ENCODE results near the gene PAM. TPM values are rescaled to one million over a fixed set of nuclear protein-coding genes. Genes with fewer than 3 reads are reported as not detected.

The PAM gene
- total RNA-seq, 4 donors from 2014 or later, result 73.0 to 181 (median 138) TPM

DNA sequence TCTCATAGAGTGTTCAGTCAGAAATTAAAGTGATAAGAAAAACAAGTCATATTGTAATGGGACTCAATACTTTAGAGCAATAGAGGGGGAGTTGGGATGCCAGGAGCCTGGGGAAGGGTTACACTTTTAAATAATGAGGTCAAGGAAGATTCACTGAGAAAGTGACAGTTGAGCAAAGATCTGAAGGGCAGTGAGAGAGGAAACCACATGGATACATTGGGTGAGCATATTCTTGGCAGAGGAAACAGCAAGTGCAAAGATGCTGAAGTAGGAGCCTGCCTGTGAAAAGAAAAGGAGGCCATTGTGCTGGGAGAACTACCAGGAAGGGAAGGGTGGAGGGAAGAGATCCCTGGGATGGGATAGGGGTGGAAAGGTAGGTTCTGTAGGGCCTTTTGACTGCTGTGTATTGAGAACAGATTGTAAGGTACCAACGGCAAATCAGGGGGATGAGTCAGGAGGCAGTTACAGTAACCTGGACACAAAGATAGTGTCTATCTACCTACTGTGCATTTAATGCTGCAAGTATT, 79.4 kb downstream of the PAM start:
- in situ Hi-C loops (cut with MboI; ENCODE audit: low pct_ligation_motif_present in 1 of 4, low pct_unique_long_range_greater_than_20kb in 1 of 4, low sequenced_read_pairs in 3 of 4) (no loop called here), intact Hi-C loops (cut with DNase I; ENCODE audit: low total_unique reads) (no loop called here)
- no peaks in the 10 kb centered on the region for H3K27me3 ChIP-seq
- 90 to 100% methylated on average over 1 of the region's 1 CpG for WGBS, 2 donors (ENCODE audit: low coverage in 1 of 2)
- peaks cover 0 to 9% (median 0%) of the 10 kb centered on the region in 4 donors for H3K4me1 ChIP-seq
- DNase-seq, result no peak
- H3K36me3 ChIP-seq, result no peaks in the 10 kb centered on the region
- H3K9me3 ChIP-seq, result no peaks in the 10 kb centered on the region
- H3K4me3 ChIP-seq, result no peak overlapping the region
- no peak for TF ChIP-seq EP300 (IDR thresholded peaks at IDR 0.05; ENCODE audit: low read depth)
- H3K27ac ChIP-seq, result no peak overlapping the region

DNA sequence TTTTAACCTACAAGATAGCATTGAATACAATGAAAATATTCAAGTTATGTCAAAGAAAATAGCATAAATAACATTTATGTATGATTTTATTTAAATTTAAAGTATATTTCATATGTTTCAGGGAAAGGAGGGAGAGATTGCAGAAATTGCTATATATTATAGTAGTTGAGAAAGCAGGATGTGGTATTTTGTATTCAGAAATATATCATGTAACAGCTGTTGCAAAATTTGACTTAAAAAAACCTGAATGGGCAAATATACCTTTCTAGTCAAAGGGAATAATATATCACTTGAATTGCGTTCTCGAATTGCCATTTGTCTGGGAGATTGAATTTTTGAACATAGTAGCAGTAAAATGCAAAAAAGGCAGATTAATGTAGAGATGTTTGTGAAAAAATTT, 80.6 kb downstream of the PAM start:
- 83 to 91% methylated on average over 2 of the region's 2 CpGs for WGBS, 2 donors (ENCODE audit: low coverage in 1 of 2)
- intact Hi-C loops (cut with DNase I; ENCODE audit: low total_unique reads), result no loop called here
- no peak overlapping the region for H3K4me3 ChIP-seq
- in situ Hi-C loops (cut with MboI; ENCODE audit: low pct_ligation_motif_present in 1 of 4, low pct_unique_long_range_greater_than_20kb in 1 of 4, low sequenced_read_pairs in 3 of 4), result no loop called here
- H3K27me3 ChIP-seq, result no peaks in the 10 kb centered on the region
- no peak for DNase-seq
- no peak for TF ChIP-seq POLR2AphosphoS5 (IDR thresholded peaks at IDR 0.05)
- H3K9me3 ChIP-seq, result no peaks in the 10 kb centered on the region
- no peak overlapping the region for H3K27ac ChIP-seq
- H3K36me3 ChIP-seq, result no peaks in the 10 kb centered on the region
- H3K4me1 ChIP-seq, result peaks cover 0 to 9% (median 0%) of the 10 kb centered on the region in 4 donors

DNA sequence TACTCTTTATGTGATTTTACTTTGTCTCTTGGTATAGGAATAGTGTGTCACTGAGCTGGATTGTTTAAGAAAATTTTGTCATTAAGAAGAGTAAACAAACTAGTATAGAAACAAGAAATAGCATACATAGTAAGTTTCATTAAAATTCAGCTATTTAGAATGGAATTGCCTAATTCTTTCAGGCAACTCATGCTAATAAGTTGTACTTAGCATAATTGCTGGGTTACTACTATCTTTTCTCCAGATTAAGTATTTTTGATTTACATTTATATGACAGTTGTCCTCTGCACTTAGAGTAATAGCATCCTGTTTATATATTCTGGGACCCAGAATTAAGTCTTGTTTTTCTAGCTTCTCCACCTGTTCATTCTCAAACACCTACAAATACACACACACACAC, 85.9 kb downstream of the PAM start:
- DNase-seq, result no peak
- Histone ChIP-seq H3K4me3 (no peak overlapping the region), H3K4me1 (no peaks in the 10 kb centered on the region), H3K27me3 (no peaks in the 10 kb centered on the region), H3K9me3 (no peaks in the 10 kb centered on the region), H3K27ac (no peak overlapping the region), H3K36me3 (no peaks in the 10 kb centered on the region)
- in situ Hi-C loops (cut with MboI; ENCODE audit: low pct_ligation_motif_present in 1 of 4, low pct_unique_long_range_greater_than_20kb in 1 of 4, low sequenced_read_pairs in 3 of 4), result no loop called here
- intact Hi-C loops (cut with DNase I; ENCODE audit: low total_unique reads), result no loop called here
- TF ChIP-seq, protein P1, sequence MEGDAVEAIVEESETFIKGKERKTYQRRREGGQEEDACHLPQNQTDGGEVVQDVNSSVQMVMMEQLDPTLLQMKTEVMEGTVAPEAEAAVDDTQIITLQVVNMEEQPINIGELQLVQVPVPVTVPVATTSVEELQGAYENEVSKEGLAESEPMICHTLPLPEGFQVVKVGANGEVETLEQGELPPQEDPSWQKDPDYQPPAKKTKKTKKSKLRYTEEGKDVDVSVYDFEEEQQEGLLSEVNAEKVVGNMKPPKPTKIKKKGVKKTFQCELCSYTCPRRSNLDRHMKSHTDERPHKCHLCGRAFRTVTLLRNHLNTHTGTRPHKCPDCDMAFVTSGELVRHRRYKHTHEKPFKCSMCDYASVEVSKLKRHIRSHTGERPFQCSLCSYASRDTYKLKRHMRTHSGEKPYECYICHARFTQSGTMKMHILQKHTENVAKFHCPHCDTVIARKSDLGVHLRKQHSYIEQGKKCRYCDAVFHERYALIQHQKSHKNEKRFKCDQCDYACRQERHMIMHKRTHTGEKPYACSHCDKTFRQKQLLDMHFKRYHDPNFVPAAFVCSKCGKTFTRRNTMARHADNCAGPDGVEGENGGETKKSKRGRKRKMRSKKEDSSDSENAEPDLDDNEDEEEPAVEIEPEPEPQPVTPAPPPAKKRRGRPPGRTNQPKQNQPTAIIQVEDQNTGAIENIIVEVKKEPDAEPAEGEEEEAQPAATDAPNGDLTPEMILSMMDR (IDR thresholded peaks at IDR 0.05), result no peak
- no peak for TF ChIP-seq POLR2AphosphoS5 (IDR thresholded peaks at IDR 0.05)
- TF ChIP-seq EP300 (IDR thresholded peaks at IDR 0.05; ENCODE audit: low read depth), result no peak
- TF ChIP-seq POLR2A (IDR thresholded peaks at IDR 0.05), result no peak

DNA sequence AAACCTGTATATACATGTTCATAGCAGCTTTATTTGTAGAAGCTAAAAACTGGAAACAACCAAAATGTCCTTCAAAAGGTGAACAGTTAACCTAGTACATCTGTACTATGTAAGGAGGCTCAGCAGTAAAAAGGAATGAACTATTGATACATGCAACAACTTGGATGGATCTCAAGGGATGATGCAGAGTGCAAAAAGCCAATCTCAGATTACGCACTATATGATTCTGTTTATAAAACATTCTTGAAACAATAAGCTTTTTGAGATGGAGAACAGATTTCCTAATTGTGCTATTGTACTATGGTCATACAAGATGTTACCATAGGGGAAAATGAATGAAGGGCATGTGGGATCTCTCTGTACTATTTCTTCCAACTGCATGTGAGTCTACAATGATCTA, 88.9 kb downstream of the PAM start:
- H3K9me3 ChIP-seq, result no peaks in the 10 kb centered on the region
- in situ Hi-C loops (cut with MboI; ENCODE audit: low pct_ligation_motif_present in 1 of 4, low pct_unique_long_range_greater_than_20kb in 1 of 4, low sequenced_read_pairs in 3 of 4) (no loop called here), intact Hi-C loops (cut with DNase I; ENCODE audit: low total_unique reads) (no loop called here)
- no peak overlapping the region for H3K27ac ChIP-seq
- H3K27me3 ChIP-seq, result no peaks in the 10 kb centered on the region
- no peak for DNase-seq
- H3K36me3 ChIP-seq, result no peaks in the 10 kb centered on the region
- TF ChIP-seq EP300 (IDR thresholded peaks at IDR 0.05; ENCODE audit: low read depth) (no peak), POLR2A (IDR thresholded peaks at IDR 0.05) (no peak), POLR2AphosphoS5 (IDR thresholded peaks at IDR 0.05) (no peak)
- TF ChIP-seq, protein P1 (IDR thresholded peaks at IDR 0.05), result no peak
- no peaks in the 10 kb centered on the region for H3K4me1 ChIP-seq
- 93 to 100% methylated on average over 1 of the region's 1 CpG for WGBS, 2 donors (ENCODE audit: low coverage in 1 of 2)
- no peak overlapping the region for H3K4me3 ChIP-seq

DNA sequence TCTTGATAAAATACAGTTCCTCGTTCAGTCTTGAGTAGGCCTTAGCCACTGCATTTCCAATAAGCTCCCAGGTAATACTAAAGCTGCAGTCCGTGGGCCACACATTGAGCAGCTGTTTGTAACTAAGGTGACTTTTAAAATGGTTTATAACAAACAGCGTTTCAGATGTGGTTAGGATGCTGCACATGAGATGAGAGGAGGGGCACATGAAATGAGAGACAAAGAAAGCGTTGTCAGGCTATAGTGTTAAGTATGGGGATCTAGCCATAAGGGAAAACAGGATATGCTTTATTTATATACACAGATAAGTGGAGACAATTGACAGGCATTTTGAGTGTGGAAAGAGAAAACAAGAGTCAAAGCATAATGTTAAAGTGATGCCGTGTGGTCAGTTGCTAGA, 89.9 kb downstream of the PAM start:
- no peaks in the 10 kb centered on the region for H3K4me1 ChIP-seq
- no peak for DNase-seq
- H3K4me3 ChIP-seq, result no peak overlapping the region
- WGBS, 2 donors (ENCODE audit: low coverage in 1 of 2), result 64 to 75% methylated on average over 5 of the region's 5 CpGs
- intact Hi-C loops (cut with DNase I; ENCODE audit: low total_unique reads), result no loop called here
- H3K9me3 ChIP-seq, result no peaks in the 10 kb centered on the region
- no peak for TF ChIP-seq POLR2A (IDR thresholded peaks at IDR 0.05)
- no peak for TF ChIP-seq POLR2AphosphoS5 (IDR thresholded peaks at IDR 0.05)
- no peak for TF ChIP-seq EP300 (IDR thresholded peaks at IDR 0.05; ENCODE audit: low read depth)
- TF ChIP-seq, protein P1 (IDR thresholded peaks at IDR 0.05), result no peak
- H3K27ac ChIP-seq, result no peak overlapping the region
- no peaks in the 10 kb centered on the region for H3K27me3 ChIP-seq
- in situ Hi-C loops (cut with MboI; ENCODE audit: low pct_ligation_motif_present in 1 of 4, low pct_unique_long_range_greater_than_20kb in 1 of 4, low sequenced_read_pairs in 3 of 4), result no loop called here
- H3K36me3 ChIP-seq, result no peaks in the 10 kb centered on the region

Data from transverse colon (tissue), 4 donors.